ENCODE data around the gene KRTAP10-7.

The KRTAP10-7 gene

GRCh38 chr21:44592446-44593311, 7.7 kb upstream of the KRTAP10-7 start, which contains the start of gene KRTAP10-6:
Gene KRTAP10-6, minus strand, starts transcription at chr21:44592505. Its CDS starts 21 bp downstream, at chr21:44592484.
- Histone ChIP-seq H3K79me2 (ENCODE audit: control insufficient read depth, low read length) (no peaks in the 10 kb centered on the region), H3K4me1 (ENCODE audit: control insufficient read depth, low read length) (no peaks in the 10 kb centered on the region), H3K4me3 (ENCODE audit: low read length) (no peak within 1 kb of the TSS), H4K20me1 (ENCODE audit: control insufficient read depth, insufficient read depth, low read depth, low read length) (no peaks in the 10 kb centered on the region), H3K27me3 (ENCODE audit: control insufficient read depth, low read length) (0 out of 2 replicates have a peak, but pooled peaks cover 3% of the 10 kb centered on the region), H3K4me2 (ENCODE audit: low read length) (no peak within 1 kb of the TSS), H3K27ac (ENCODE audit: low read depth, low read length) (no peak within 1 kb of the TSS), H3F3A (ENCODE audit: control insufficient read depth, insufficient read depth) (no peaks in the 10 kb centered on the region), H3K9me2 (replicated peaks; ENCODE audit: control insufficient read depth, low read length) (no peaks in the 10 kb centered on the region), H3K9me3 (ENCODE audit: control insufficient read depth, insufficient read depth, low read length) (no peaks in the 10 kb centered on the region), H3K36me3 (ENCODE audit: control insufficient read depth, low read length) (no peaks in the 10 kb centered on the region)
- TF ChIP-seq EZH2phosphoT487 (IDR thresholded peaks at IDR 0.05; ENCODE audit: borderline replicate concordance, low read length), result no peak
- TF ChIP-seq CTCF (IDR thresholded peaks at IDR 0.05; ENCODE audit: low read depth, low read length, poor library complexity, severe bottlenecking), result no peak

- no peaks in the 10 kb centered on the region for H3K9me2 ChIP-seq (replicated peaks; ENCODE audit: control insufficient read depth, low read length)
- H3F3A ChIP-seq (ENCODE audit: control insufficient read depth, insufficient read depth), result no peaks in the 10 kb centered on the region
- no peaks in the 10 kb centered on the region for H3K36me3 ChIP-seq (ENCODE audit: control insufficient read depth, low read length)
- no peaks in the 10 kb centered on the region for H3K4me1 ChIP-seq (ENCODE audit: control insufficient read depth, low read length)
- H3K27ac ChIP-seq (ENCODE audit: low read depth, low read length), result no peak overlapping the region
- no peak for TF ChIP-seq CTCF (IDR thresholded peaks at IDR 0.05; ENCODE audit: low read depth, low read length, poor library complexity, severe bottlenecking)
- no peak for TF ChIP-seq EZH2phosphoT487 (IDR thresholded peaks at IDR 0.05; ENCODE audit: borderline replicate concordance, low read length)
- H3K4me3 ChIP-seq (ENCODE audit: low read length), result no peak overlapping the region
- H4K20me1 ChIP-seq (ENCODE audit: control insufficient read depth, insufficient read depth, low read depth, low read length), result no peaks in the 10 kb centered on the region
- no peak overlapping the region for H3K4me2 ChIP-seq (ENCODE audit: low read length)
- 0 out of 2 replicates have a peak, but pooled peaks cover 3% of the 10 kb centered on the region for H3K27me3 ChIP-seq (ENCODE audit: control insufficient read depth, low read length)
- no peaks in the 10 kb centered on the region for H3K9me3 ChIP-seq (ENCODE audit: control insufficient read depth, insufficient read depth, low read length)
- no peaks in the 10 kb centered on the region for H3K79me2 ChIP-seq (ENCODE audit: control insufficient read depth, low read length)
These were observed 6.6 kb upstream of the KRTAP10-7 start for GRCh38 chr21:44593598-44594405.

GRCh38 chr21:44594406-44594916, 5.9 kb upstream of the KRTAP10-7 start:
- H3K4me2 ChIP-seq (ENCODE audit: low read length), result no peak overlapping the region
- no peaks in the 10 kb centered on the region for H3K9me3 ChIP-seq (ENCODE audit: control insufficient read depth, insufficient read depth, low read length)
- no peaks in the 10 kb centered on the region for H3F3A ChIP-seq (ENCODE audit: control insufficient read depth, insufficient read depth)
- TF ChIP-seq CTCF (IDR thresholded peaks at IDR 0.05; ENCODE audit: low read depth, low read length, poor library complexity, severe bottlenecking) (no peak), EZH2phosphoT487 (IDR thresholded peaks at IDR 0.05; ENCODE audit: borderline replicate concordance, low read length) (no peak)
- no peak overlapping the region for H3K27ac ChIP-seq (ENCODE audit: low read depth, low read length)
- H3K27me3 ChIP-seq (ENCODE audit: control insufficient read depth, low read length), result 0 out of 2 replicates have a peak, but pooled peaks cover 3% of the 10 kb centered on the region
- no peaks in the 10 kb centered on the region for H3K4me1 ChIP-seq (ENCODE audit: control insufficient read depth, low read length)
- no peak overlapping the region for H3K4me3 ChIP-seq (ENCODE audit: low read length)
- no peaks in the 10 kb centered on the region for H3K36me3 ChIP-seq (ENCODE audit: control insufficient read depth, low read length)
- H3K9me2 ChIP-seq (replicated peaks; ENCODE audit: control insufficient read depth, low read length), result no peaks in the 10 kb centered on the region
- no peaks in the 10 kb centered on the region for H3K79me2 ChIP-seq (ENCODE audit: control insufficient read depth, low read length)
- no peaks in the 10 kb centered on the region for H4K20me1 ChIP-seq (ENCODE audit: control insufficient read depth, insufficient read depth, low read depth, low read length)
